ENCODE data around the gene ZFP36L1. TPM values are rescaled to one million over a fixed set of nuclear protein-coding genes. Genes with fewer than 3 reads are reported as not detected.

The ZFP36L1 gene
- total RNA-seq, 1 experiment from 2014 or later: 304 TPM

DNA sequence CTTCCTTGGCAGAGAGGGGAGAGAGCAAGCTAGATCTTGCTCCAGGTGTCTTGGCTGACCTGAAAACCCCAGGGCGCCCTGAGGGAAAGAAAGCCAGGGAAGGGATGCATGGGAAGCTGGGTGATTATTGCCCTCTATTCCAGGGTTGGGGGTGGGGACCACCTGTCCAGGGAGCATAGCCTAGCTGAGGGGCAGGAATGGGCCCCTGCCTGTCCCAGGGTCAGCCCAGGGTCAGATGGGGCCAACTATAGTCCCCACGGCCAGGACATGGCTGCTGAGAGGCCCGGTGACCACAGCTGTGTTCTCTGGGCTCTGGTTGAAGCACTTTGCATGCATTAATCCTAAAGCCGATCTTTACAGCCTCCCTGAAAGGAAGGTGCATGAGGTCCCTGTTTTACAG, 30.1 kb upstream of the ZFP36L1 start:
- Histone ChIP-seq H3K9me2 (ENCODE audit: insufficient read depth) (no peaks in the 10 kb centered on the region), H3K79me2 (ENCODE audit: insufficient read depth, low read length) (no peaks in the 10 kb centered on the region), H4K20me1 (ENCODE audit: insufficient read depth) (no peaks in the 10 kb centered on the region), H3K4me1 (ENCODE audit: control insufficient read depth in 1 of 2, insufficient read depth in 2 of 2, low read length in 2 of 2) (peaks cover 35 to 41% of the 10 kb centered on the region in 2 experiments), H3K4me2 (ENCODE audit: low read length) (no peak overlapping the region), H2AFZ (ENCODE audit: low read depth, low read length, poor library complexity, severe bottlenecking) (no peak overlapping the region), H3K9me3 (ENCODE audit: control insufficient read depth in 1 of 2, insufficient read depth in 1 of 2, low read depth in 1 of 2, low read length in 2 of 2) (no peaks in the 10 kb centered on the region), H3K36me3 (ENCODE audit: control insufficient read depth in 1 of 2, insufficient read depth in 2 of 2, low read length in 2 of 2) (no peaks in the 10 kb centered on the region), H3K9ac (ENCODE audit: low read length) (no peak overlapping the region), H3K27ac (ENCODE audit: low read depth, low read length) (no peak overlapping the region; the same call in 1 of the 2 replicates), H3K4me3 (replicated peaks in 1 of 2; ENCODE audit: low read depth in 1 of 2, low read length in 2 of 2) (no peak overlapping the region), H3K27me3 (ENCODE audit: insufficient read depth, low read length) (no peaks in the 10 kb centered on the region)
- no peak for ATAC-seq
- POLR2A ChIA-PET: no interaction called here
- DNase-seq (ENCODE audit: low read depth, low spot score): no peak
- CTCF ChIA-PET: no interaction called here
- RAD21 ChIA-PET (ENCODE audit: low non-redundant PET in 1 of 2, low total read pairs in 2 of 2, uncharacterized antibody in 2 of 2, unreplicated experiment in 2 of 2): interaction anchor here in 1 of 2 experiments (0.5 kb wide), 1 partner anchor 879 kb away, joined by 3 read pairs; no protein-coding TSS in a partner anchor
- no TSS peak for BruUV-seq (replicated peaks)
- TF ChIP-seq, protein P1, sequence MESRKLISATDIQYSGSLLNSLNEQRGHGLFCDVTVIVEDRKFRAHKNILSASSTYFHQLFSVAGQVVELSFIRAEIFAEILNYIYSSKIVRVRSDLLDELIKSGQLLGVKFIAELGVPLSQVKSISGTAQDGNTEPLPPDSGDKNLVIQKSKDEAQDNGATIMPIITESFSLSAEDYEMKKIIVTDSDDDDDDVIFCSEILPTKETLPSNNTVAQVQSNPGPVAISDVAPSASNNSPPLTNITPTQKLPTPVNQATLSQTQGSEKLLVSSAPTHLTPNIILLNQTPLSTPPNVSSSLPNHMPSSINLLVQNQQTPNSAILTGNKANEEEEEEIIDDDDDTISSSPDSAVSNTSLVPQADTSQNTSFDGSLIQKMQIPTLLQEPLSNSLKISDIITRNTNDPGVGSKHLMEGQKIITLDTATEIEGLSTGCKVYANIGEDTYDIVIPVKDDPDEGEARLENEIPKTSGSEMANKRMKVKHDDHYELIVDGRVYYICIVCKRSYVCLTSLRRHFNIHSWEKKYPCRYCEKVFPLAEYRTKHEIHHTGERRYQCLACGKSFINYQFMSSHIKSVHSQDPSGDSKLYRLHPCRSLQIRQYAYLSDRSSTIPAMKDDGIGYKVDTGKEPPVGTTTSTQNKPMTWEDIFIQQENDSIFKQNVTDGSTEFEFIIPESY (IDR thresholded peaks at IDR 0.05; ENCODE audit: extremely low read depth, insufficient replicate concordance, low read length): no peak
- TF ChIP-seq, protein P2, sequence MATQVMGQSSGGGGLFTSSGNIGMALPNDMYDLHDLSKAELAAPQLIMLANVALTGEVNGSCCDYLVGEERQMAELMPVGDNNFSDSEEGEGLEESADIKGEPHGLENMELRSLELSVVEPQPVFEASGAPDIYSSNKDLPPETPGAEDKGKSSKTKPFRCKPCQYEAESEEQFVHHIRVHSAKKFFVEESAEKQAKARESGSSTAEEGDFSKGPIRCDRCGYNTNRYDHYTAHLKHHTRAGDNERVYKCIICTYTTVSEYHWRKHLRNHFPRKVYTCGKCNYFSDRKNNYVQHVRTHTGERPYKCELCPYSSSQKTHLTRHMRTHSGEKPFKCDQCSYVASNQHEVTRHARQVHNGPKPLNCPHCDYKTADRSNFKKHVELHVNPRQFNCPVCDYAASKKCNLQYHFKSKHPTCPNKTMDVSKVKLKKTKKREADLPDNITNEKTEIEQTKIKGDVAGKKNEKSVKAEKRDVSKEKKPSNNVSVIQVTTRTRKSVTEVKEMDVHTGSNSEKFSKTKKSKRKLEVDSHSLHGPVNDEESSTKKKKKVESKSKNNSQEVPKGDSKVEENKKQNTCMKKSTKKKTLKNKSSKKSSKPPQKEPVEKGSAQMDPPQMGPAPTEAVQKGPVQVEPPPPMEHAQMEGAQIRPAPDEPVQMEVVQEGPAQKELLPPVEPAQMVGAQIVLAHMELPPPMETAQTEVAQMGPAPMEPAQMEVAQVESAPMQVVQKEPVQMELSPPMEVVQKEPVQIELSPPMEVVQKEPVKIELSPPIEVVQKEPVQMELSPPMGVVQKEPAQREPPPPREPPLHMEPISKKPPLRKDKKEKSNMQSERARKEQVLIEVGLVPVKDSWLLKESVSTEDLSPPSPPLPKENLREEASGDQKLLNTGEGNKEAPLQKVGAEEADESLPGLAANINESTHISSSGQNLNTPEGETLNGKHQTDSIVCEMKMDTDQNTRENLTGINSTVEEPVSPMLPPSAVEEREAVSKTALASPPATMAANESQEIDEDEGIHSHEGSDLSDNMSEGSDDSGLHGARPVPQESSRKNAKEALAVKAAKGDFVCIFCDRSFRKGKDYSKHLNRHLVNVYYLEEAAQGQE (IDR thresholded peaks at IDR 0.05; ENCODE audit: low read depth): no peak
- TF ChIP-seq POLR2AphosphoS5 (IDR thresholded peaks at IDR 0.05; ENCODE audit: low read depth, low read length): no peak
- no peak for TF ChIP-seq FOSL1 (IDR thresholded peaks at IDR 0.05; ENCODE audit: low read depth)
- no peak for TF ChIP-seq ZFX (IDR thresholded peaks at IDR 0.05)
- no peak for TF ChIP-seq CEBPB (IDR thresholded peaks at IDR 0.05; ENCODE audit: low read depth)
- no peak for TF ChIP-seq JUND (IDR thresholded peaks at IDR 0.05)
- TF ChIP-seq SP1 (IDR thresholded peaks at IDR 0.05; ENCODE audit: low read depth): no peak
- TF ChIP-seq CBX3 (IDR thresholded peaks at IDR 0.05; ENCODE audit: low read depth): no peak
- no peak for TF ChIP-seq EZH2phosphoT487 (IDR thresholded peaks at IDR 0.05; ENCODE audit: borderline replicate concordance)
- TF ChIP-seq EZH2 (IDR thresholded peaks at IDR 0.05): no peak
- no peak for TF ChIP-seq ELF1 (IDR thresholded peaks at IDR 0.05; ENCODE audit: borderline replicate concordance, low read depth)
- TF ChIP-seq SIN3A (IDR thresholded peaks at IDR 0.05; ENCODE audit: low read depth): no peak
- TF ChIP-seq RAD21 (IDR thresholded peaks at IDR 0.05; ENCODE audit: low read depth): no peak
- TF ChIP-seq ZNF274 (IDR thresholded peaks at IDR 0.05; ENCODE audit: low read depth, low read length): no peak
- TF ChIP-seq, protein P3, sequence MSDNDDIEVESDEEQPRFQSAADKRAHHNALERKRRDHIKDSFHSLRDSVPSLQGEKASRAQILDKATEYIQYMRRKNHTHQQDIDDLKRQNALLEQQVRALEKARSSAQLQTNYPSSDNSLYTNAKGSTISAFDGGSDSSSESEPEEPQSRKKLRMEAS (IDR thresholded peaks at IDR 0.05): no peak
- no peak for TF ChIP-seq SRF (IDR thresholded peaks at IDR 0.05; ENCODE audit: low read depth)
- TF ChIP-seq, protein P4, sequence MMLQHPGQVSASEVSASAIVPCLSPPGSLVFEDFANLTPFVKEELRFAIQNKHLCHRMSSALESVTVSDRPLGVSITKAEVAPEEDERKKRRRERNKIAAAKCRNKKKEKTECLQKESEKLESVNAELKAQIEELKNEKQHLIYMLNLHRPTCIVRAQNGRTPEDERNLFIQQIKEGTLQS (IDR thresholded peaks at IDR 0.05): no peak
- intact Hi-C loops (cut with micrococcal nuclease): no loop called here
